NCI-H1048 (cell line): ENCODE measurements around the gene TSPAN16.

Experiments
- DNase-seq: peaks from one replicate; lab custom pipeline; 2025; lab: John Stamatoyannopoulos, UW

The TSPAN16 gene

DNA sequence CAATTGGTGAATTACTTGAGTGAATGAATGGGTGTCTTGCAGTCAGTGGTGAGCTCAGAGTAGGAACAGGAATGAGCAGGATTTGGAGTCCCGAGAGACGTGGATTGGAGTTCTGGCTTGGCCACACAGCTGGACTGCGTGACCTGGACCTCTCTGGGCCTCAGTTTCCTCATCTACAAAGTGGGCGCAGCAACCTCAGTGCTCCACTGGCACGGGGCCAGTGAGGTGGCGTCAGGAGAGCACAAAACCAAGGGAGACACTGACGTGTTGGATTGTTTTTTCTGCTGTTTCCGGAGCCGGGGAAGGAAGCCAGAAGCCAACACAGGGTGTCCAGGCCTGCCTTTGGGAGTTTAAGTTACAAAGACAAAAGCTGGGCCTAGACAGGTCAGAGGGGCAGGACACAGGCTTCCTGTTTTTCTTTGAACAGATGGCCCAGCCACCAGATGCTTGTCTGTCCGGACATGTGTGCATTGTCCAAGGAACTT, 27.1 kb upstream of the TSPAN16 start:
- DNase-seq = no peak

GRCh38 chr19:11269408-11269807, 26.6 kb upstream of the TSPAN16 start:
- no peak for DNase-seq

GRCh38 chr19:11273296-11273695, 22.7 kb upstream of the TSPAN16 start:
- no peak for DNase-seq

GRCh38 chr19:11273989-11274388, 22.0 kb upstream of the TSPAN16 start:
- DNase-seq = no peak

DNA sequence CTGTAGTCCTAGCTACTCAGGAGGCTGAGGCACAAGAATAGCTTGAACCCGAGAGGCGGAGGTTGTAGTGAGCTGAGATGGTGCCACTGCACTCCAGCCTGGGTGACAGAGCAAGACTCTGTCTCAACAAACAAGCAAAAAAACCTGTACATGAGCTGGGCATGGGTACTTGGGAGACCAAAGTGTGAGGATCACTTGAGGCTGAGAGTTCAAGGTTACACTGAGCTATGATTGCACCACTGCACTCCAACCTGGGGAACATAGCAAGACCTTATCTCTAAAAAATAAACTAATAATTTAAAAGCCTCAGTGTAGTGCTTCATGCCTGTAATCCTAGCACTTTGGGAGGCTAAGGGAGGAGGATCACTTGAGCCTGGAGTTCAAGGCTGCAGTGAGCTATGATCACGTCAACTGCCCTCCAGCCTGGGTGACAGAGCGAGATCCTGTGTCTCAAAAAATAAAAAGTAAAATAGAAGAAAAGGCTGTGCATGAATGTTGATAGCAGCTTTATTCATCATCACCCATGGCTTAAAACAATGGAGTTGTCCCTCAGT, 21.4 kb upstream of the TSPAN16 start:
- no peak for DNase-seq

DNA sequence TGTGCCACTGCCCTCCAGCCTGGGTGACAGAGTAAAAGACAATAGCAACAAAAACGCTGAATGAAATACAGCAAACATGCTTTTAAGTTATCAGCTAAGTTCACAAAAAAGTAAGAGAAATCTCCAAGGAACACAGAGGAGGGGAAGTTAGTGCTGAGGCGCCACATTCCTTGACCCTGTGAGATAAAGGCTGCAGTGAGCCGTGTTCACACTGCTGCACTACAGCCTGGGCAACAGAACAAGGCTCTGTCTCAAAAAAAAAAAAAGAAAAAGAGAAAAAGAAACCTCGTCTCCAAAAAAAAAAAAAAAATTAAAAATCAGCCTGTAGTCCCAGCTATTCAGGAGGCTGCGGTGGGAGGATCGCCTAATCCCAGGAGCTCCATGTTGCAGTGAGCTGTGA, 17.3 kb upstream of the TSPAN16 start:
- DNase-seq = no peak

DNA sequence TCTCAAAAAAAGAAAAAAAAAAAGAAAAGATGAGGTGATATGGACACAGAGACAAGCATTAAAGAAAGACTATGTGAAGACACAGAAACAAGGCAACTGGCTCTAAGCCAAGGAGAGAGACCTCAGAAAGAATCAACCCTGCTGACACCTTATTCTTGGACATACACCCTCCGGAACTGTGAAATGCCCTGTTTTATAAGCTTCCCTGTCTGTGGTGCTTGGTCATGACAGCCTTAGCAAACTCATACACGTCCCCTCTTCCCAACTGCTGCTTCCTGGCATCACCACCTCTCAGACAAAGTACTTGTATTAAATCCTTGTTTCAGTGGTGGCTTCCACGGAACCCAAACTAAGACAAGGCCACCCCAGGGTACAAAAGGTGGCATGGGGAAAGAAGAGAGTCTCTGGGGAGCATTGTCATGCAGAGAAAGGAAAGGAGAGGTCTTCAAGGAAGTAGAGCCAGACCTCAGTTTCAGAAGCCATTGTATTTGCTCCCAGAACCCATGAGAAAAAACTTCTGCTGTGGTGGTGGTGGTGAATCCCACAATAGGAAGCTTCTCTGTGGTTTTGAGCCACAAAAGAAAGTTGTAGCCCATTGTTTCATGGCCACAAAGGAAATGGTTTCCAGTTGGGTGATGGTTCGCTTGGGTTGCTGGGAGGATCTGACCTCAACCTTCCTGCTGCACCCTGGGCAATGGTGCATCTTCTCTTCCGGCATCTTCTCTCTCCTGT, 16.3 kb upstream of the TSPAN16 start:
- no peak for DNase-seq

DNA sequence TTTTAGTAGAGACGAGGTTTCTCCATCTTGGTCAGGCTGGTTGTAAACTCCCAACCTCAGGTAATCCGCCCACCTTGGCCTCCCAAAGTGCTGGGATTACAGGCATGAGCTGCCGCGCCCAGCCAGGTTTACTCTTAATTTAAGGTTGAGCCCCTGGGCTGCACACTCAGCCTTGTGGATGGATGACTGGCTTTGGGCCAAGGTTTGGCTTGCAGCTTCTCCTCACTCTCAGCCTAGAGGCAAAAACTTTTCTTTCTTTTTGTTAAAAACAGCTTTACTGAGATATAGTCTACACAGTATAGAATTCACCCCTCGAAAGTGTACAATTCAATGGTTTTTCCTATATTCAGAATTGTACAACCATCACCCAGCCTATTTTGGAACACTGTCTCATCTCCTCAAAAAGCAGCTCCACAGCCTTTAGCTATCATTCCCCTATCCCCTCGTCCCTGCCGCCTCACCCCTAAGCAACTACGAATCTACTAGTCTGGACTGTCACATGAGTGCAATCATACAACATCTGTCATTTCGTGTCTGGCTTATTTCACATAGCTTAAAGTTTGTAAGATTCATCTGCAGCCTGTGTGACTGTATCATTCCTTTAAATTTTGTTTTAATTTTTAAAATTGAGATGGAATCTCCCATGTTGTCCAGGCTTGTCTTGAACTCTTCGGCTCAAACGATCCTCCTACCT, 14.5 kb upstream of the TSPAN16 start:
- DNase-seq = no peak

DNA sequence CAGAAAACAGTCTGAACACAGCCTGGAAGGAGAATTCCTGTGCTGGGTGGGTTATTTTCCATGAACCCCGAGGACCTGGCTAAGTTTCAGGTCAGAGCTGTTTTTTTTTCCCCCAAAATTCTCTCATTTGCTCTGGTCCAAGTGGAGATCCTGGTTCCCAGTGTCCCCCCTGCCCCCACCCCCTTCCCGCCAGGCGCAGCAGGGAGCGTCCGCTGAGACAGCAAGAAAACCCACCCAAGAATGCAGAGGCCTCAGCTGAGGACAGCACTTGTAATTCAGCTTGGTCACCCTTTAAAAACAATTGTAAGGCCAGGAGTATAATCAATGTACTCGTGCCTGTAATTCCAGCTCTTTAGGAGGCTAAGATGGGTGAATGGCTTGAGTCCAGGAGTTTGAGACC, 11.4 kb upstream of the TSPAN16 start:
- DNase-seq = no peak

GRCh38 chr19:11286312-11286974, 9.5 kb upstream of the TSPAN16 start:
- no peak for DNase-seq

- no peak for DNase-seq
Observed at GRCh38 chr19:11288349-11288748, 7.6 kb upstream of the TSPAN16 start.

- no peak for DNase-seq
Observed at GRCh38 chr19:11290256-11290655, 5.7 kb upstream of the TSPAN16 start.

DNA sequence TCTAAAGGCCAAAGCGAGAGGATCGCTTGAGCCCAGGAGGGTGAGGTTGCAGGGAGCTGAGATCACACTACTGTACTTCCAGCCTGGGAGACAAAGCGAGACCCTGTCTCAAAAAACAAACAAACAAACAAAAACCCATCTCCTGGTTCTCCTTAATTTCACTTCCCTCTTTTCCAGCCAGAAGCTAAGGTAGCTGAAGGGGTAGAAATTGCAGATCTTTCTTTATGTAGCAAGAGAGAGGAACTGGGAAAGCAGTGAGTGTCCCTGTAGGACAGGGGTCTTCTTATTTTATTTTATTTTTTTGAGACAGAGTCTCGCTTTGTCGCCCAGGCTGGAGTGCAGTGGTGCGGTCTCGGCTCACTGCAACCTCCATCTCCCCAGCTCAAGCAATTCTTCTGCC, 4.5 kb upstream of the TSPAN16 start:
- DNase-seq = no peak

DNA sequence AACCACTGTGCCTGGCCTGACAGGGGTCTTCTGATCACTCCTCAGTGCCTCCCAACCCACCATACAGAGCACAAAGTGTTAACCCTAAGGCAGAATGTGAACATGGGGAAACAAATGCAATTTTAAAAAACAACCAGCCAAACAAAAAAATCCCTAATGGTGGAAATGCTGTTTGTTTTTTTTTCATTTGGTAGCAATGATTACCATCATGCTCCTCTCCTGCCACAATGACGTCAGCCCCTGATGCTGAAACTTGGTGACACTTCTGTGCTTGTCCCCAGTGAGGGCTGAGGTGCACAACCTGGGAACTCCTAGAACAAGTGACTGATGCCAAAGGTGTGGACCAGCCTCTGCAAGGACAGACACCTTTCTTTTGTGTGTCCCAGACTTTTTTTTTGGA, 4.0 kb upstream of the TSPAN16 start:
- DNase-seq = no peak

- peak; percentile 61 for DNase-seq
Observed at GRCh38 chr19:11293433-11294389, 2.2 kb upstream of the TSPAN16 start.

GRCh38 chr19:11295180-11295579, 780 bp upstream of the TSPAN16 start:
- no peak for DNase-seq

GRCh38 chr19:11296264-11296663, 304 bp downstream of the TSPAN16 start:
- no peak for DNase-seq

DNA sequence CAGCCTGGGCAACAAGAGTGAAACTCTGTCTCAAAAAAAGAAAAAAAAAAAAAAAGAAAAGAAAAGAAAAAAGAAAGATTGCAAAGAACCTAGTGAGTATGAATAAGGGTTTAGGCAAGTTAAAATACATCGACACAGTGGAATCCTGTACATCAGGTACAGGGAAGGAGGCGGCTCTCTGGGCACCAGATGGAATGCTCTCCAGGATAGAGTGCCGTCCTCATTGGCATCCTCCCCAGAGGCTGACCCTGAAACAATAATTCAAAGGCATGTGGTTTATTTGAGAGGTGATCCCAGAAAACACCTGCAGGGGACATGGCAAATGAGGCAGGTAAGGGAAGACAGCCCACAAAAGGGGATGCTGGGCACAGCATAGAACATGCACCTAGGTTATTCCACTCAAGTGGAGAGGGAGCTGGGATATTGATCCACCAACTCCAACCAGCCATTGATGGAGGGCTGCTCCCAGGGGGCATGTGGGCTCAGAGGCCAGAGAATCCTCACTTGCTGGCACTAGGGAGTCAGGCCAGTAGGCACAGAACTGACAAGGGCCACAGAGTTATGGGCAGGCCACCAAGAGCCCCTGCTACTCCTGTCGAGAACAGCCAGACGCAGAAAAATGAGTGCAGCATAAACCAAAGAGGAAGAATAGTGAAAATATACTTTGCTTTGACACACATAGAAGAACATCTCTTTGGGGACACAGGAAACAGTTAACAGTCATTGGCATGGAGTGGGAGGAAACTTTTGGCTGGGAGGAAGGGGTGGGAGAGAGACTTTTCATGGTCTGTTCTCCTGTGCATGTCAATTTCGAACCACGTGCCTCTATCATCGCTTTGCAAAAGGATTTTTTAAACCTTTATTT, 4.2 kb downstream of the TSPAN16 start:
- no peak for DNase-seq

GRCh38 chr19:11300811-11301120, 4.8 kb downstream of the TSPAN16 start:
- no peak for DNase-seq

DNA sequence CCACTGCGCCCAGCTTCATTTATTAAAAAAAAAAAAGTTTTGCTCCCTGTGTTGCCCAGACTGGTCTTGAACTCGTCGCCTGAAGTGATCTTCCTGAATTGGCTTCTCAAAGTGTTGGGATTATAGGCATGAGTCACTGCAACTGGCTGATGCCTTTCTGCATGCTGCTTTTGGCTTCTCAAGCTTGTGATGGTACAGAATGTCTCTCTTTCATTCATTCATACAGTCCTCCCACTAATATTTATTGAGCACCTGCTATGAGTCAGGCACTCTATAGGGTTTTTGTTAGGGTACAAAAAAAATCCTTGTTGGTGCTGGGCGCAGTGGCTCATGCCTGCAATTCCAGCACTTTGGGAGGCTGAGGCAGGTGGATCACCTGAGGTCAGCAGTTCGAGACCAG, 9.0 kb downstream of the TSPAN16 start:
- no peak for DNase-seq

GRCh38 chr19:11306337-11306736, 10.4 kb downstream of the TSPAN16 start:
- DNase-seq = no peak
